Measurements from ENCODE around the gene PIRT. TPM values are rescaled to one million over a fixed set of nuclear protein-coding genes. Genes with fewer than 3 reads are reported as not detected.
"Not testable (repeated sequence)": the region's sequence is repeated elsewhere in the genome, so short reads cannot be mapped to it uniquely, and the experiment has no call there.

PIRT gene
- total RNA-seq, result not detected

DNA sequence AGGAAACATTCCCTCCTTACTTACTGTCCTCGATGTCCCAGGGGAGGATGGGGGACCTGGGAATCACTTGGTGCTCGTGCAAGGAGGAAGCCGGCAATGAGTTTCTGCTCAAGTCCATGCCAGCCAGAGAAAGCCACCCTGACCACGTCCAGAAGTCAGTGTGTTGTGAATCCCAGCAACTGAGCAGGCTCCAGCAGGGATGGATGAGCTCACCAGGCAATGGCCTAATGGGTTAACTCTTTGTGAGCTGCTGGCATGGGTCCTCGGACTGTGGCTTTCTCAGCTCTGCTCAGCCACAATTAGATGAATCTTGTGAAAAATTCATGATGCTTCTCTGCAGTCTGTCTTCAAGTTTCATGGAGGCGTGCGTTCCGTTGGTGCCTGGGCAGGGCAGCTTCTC, at the start of gene PIRT:
Gene PIRT (minus strand): TSS at position 167 of the 400 bp plus-strand sequence. CDS start 12,442 bp downstream, outside the sequence.
- POLR2A ChIA-PET, result no interaction called here
- CTCF ChIA-PET, result no interaction called here

DNA sequence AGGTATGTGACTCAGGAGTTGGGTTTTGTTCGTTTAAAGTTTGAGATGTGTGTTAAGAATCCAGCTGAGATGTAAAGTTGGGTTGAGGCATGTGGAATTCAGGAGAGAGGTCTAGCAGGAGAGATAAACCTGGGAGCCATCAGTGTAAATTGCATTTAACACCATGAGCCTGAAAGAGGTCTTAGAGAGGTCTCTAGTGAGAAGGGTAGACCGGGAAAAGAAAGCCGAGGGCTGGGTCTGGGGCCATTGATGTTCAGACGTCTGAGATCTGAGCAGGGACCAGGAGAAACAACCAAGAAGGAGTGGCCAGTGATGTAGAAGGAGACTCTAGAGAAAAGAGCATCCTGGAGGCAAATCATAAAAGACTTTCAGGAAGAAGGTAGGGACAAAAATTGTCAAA, 44.1 kb upstream of the PIRT start:
- ChIA-PET POLR2A (no interaction called here), CTCF (no interaction called here)

DNA sequence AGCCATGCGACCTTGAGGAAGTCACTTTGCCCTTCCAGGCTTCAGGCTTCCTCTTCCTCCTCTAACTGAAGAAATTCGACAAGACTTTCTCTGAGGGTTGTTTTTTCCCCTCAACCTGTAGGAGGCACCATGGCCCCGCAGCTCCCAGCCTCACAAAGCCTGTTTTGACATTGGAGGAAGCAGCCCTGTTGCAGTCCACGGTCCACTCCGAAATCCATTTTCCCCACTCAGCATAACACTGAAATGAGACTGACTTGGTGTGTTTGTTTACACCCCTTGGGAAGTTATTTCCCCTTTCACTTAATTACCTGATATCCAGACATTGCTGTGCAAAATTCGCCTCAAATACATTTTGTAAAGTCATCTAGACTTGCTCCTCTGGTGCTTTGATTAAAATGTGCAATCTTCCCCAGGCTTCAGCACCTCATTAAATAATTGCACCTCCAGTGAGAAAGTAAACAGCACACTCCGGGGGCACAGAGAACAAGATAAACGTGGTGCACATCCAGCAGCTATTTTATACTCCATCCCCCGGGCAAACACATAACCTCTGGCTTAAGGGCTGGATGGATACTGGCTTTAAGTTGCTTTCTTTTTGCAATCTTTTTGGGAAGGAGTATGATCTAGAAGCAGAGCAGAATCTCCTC, 41.4 kb upstream of the PIRT start:
- POLR2A ChIA-PET, result no interaction called here
- CTCF ChIA-PET, result no interaction called here

DNA sequence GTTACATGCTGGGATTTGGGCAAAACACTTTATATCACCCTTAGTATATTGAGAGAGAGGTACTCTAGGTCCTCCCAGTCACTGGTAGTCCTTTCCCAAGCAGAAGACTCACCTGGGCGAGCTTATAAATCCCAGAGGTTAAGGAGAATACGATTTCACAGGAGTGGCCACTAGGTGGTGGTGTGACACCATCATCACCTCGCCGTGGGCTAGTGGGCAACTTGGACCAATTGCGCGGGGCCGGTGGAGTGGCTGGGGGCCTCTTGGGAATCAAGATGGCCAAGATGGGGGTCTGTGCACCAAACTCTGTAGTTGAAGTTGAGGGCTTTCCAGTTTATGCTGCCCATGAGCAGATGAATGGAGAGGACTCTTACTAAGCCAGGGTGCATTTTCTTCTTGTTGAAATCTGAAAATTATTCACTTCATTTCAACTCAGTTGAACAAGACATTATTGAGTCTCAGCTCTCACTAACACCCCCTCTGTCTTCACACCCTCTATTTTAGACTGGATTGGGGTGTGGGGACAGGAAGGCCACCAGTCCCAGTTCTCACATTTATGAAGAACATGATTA, 38.2 kb upstream of the PIRT start:
- POLR2A ChIA-PET, result no interaction called here

DNA sequence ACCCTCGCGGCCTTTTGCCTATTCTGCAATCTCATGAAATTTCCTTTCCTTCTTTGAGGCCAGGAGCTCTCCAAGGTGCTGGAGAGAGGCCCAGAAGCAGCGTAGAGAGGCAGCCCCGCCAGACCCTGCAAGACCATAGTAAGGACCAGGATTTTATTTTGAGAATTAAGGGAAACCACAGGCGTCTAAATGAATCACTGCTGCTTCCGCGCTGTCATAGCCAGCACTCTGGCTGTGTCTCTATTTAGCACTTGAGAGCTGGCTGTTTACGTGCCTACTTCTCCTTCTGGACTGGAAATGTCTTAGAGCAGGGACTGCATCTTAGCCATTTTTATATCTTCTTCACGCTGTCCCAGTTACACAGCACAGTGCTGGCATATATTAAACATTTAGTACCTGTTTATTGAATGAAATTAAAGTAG, 37.6 kb upstream of the PIRT start:
- ChIA-PET CTCF (interaction anchor here (0.6 to 0.9 kb wide), 2 partner anchors 13 to 730 kb away, joined by 3 read pairs; no protein-coding TSS in a partner anchor), POLR2A (no interaction called here)

More for the DNA sequence above, 38.2 kb upstream of the PIRT start:
- CTCF ChIA-PET, result interaction anchor here (0.6 to 0.9 kb wide), 2 partner anchors 12 to 729 kb away, joined by 3 read pairs; no protein-coding TSS in a partner anchor

DNA sequence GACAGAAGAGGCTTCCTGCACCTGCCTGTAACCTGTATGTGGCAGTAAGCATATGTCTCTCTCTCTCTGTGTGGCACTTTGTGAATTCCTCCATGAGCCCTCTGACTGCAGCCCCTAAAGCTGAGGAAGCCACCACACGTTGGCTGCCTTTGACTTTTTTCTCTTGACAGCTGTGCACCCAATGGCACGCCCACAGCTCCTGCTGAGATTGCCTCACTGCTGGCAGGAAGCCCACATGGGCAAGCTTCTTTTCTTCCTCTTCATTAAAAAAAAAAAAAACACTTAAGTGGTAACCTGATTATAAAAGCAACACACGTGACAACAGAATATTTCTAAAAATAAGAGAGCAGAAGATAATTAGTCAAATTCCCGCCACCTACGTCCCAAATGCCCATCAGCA, 34.0 kb upstream of the PIRT start:
- POLR2A ChIA-PET, result no interaction called here
- CTCF ChIA-PET, result no interaction called here

DNA sequence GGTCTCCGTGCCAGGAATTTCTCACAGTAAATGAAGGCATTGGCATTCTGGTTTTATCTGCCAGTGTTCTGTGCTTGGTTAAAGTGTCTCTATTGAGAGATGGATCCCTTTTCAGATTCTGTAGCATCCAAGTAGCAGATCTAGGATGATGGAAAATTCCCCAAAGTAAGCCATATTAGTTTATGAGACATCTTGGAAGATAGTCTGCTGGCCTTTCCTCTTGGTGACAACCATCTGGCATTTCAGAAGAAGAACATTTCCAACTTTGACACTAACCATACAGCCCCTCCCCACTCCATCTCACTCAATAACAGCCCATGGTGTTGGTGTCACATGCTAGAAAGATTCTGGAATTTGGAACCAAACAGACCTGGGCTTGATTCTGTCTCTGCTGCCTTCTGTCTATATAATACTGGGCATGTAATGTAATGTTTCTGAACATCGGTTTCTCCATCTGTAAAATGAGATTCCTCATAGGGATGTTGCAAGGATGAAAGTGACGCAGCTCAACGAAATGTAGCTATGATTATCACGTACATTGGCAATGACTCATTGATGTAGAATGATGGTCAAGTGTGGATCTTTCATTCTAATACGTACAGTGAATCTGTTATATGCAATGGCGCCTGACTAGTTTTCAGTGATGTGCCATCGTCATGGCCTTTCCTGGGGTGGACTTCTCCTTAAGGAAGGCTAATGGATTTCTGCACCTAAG, 32.6 kb upstream of the PIRT start:
- ChIA-PET CTCF (no interaction called here), POLR2A (no interaction called here)

DNA sequence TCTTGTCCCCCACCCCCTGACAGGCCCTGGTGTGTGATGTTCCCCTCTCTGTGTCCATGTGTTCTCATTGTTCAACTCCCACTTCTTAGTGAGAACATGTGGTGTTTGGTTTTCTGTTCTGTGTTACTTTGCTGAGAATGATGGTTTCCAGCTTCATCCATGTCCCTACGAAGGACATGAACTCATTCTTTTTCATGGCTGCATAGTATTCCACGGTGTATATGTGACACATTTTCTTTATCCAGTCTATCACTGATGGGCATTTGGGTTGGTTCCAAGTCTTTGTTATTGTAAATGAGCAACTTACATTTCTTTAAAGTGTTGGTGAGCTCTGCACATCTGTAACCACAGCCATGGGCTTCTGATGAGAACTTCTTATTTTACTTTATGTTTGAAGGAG, 30.9 kb upstream of the PIRT start:
- POLR2A ChIA-PET, result not testable (repeated sequence)
- CTCF ChIA-PET, result interaction anchor here (0.5 kb wide), 1 partner anchor 1975 kb away, joined by 5 read pairs; no protein-coding TSS in a partner anchor

DNA sequence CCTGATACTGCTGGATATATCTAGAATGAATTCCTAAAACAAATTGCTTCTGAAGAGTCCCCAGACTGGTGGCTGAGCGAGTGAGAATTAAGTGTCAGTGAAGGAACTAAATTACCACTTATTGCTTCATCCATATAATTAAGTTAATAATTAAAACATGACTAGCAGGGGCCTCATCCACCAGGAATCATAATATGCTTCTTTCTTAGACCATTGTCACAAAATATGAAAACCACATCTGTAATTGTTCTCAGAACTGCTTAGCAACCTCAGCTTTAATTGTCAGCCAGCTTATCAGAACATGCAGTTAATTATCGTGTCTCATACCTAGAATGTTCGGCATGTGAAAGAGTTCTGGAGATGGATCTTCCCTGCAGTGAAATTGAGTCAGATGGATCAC, 21.2 kb upstream of the PIRT start:
- ChIA-PET CTCF (no interaction called here), POLR2A (no interaction called here)

DNA sequence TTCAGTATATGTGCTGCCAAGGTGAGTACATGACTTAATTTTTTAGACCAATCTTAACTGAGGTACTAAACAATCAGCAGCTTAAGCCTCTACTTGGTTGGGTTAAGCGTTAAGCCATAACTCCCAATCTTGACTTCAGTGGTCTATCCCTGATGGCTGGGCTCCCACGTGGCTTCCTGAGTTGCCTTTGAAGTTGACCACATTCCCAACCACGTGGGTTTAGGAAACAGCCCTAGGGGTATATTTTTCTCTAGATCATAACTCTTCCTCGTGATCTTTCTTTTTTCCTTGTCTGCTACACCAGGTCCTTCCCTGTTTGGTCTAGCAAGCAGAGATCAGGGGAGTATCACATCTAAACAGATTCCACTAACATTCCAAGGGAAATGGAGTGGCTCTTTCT, 20.1 kb upstream of the PIRT start:
- ChIA-PET POLR2A (no interaction called here), CTCF (no interaction called here)

DNA sequence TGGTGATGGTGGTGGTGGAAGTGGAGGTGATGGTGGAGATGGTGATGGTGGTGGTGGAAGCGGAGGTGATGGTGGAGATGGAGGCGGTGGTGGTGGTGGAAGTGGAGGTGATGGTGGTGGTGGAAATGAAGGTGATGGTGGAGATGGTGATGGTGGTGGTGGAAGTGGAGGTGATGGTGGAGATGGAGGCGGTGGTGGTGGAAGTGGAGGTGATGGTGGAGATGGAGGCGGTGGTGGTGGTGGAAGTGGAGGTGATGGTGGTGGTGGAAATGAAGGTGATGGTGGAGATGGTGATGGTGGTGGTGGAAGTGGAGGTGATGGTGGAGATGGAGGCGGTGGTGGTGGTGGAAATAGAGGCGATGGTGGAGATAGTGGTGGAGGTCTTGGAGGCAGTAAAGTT, 8.7 kb upstream of the PIRT start:
- POLR2A ChIA-PET, result not testable (repeated sequence)
- CTCF ChIA-PET, result interaction anchor here (1.0 kb wide), 1 partner anchor 8 kb away, joined by 6 read pairs; no protein-coding TSS in a partner anchor

DNA sequence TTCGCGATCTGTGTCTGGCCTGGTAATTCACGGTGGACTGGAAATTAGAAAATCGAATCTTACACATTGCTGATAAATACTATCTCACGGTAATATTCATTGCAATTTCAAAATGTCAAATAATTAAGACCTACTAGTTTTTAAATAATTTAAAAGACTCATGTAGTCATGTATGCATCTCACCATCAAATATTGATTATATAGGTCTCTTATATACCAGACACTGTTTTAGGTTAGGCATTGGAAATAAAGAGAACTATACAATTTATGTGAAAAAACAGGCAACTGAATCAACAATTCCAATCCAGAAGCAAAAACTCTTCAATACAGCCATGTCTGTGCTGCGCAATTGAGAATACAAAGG, 7.5 kb upstream of the PIRT start:
- POLR2A ChIA-PET, result no interaction called here
- CTCF ChIA-PET, result interaction anchor here (0.6 to 2.3 kb wide), 9 partner anchors 9 to 351 kb away, joined by 3 to 15 read pairs (median 4); no protein-coding TSS in a partner anchor

DNA sequence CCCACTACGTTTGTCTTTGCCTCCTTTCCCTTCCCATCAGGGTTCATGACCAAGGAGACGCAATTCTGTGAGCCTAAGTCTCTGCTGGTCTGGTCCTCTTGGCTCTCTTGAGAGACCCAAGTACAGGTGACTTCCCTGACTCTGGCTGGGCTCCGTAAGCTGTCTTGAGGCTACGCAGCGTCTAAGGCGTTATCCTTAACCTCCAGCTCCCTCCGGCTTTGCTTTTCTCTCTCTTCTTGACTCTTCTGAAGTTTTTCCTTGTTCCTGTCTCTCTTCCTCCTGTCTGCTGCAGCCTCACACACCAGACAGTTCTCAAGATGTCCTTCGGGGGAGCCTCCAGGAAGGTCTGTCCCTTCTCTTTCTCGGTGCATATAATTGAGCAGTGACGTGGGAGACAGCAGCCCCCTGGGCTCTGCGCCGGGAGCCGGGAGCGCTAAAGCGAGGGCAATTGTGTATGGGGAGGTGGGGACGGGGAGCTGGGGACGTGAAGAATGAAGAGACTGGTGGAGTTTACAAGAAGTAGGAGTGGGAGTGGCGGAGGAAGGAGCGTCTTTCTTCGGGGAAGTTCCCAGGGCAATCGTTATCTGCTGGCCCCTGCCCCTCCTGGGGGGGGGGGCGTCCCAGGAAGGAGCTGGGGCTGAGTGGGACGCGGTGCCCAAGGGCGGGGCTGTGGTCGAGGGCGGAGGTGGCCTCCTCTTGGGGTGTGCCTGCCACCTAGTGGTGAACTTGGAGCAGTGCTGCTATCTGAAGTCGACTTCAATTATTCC, 6.9 kb upstream of the PIRT start:
- ChIA-PET CTCF (interaction anchor here (0.6 to 2.3 kb wide), 7 partner anchors 77 to 226 kb away, joined by 3 to 15 read pairs (median 4); no protein-coding TSS in a partner anchor), POLR2A (no interaction called here)

DNA sequence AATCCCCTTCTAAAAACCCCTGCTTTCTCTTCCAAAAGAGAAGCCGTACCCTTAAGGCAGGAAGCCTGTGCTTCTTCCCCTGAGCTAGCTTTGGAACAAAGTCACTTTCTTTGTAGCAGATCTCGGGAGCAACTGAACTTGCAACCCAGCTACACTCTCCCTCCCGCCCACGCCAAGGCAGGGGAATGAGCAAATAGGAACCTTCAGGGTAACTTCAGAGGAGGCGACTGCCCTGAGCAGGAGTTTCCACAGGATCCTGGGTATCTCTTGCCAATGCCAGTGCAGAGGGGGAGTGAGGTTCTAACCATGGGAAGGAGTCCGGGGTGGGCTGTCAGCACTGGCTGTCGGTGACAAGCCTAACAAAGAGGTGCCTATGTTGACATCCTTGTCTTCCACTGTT, 5.9 kb upstream of the PIRT start:
- POLR2A ChIA-PET, result no interaction called here
- CTCF ChIA-PET, result interaction anchor here (0.9 kb wide), 1 partner anchor 76 kb away, joined by 3 read pairs; no protein-coding TSS in a partner anchor

DNA sequence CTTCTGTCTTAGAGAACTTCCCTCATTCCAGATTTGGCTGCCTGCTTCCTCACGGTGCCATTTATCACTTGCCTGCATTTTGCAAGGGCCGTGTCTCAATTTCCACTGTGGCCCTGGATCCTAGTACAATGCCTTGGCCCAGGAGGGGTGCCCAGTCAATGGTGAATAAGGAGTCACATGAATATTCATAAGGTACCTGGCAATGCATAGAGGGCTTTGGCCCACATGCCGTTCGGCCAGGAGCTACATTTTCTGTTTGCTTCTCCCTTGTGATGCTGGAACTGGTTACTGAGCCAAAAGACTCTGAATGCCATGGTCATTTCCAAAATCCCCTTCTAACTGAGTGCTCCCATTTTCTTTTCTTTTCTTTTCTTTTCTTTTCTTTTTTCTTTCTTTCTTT, 4.8 kb upstream of the PIRT start:
- CTCF ChIA-PET, result no interaction called here

DNA sequence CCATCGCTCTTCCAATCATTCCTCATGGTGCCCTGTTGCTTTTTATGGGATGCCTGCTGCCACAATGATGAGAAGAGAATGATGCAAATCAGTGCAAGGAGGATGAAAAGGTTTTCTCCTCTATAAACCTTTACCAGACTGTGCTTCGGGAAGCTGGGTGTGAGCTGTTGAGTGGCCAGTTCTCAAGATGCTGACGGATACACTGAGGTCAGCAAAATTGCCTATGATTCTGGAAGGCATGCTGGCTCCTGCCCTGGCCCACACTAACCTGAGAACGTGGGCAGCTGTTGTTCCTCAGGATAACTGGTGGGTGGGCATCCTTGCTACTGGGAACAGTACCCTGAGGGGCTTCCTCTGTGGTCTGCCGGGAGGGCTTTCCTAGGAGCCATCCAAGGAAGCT, 795 bp upstream of the PIRT start:
- CTCF ChIA-PET, result no interaction called here
- POLR2A ChIA-PET, result no interaction called here

More for the DNA sequence above, 4.8 kb upstream of the PIRT start:
- POLR2A ChIA-PET, result no interaction called here

DNA sequence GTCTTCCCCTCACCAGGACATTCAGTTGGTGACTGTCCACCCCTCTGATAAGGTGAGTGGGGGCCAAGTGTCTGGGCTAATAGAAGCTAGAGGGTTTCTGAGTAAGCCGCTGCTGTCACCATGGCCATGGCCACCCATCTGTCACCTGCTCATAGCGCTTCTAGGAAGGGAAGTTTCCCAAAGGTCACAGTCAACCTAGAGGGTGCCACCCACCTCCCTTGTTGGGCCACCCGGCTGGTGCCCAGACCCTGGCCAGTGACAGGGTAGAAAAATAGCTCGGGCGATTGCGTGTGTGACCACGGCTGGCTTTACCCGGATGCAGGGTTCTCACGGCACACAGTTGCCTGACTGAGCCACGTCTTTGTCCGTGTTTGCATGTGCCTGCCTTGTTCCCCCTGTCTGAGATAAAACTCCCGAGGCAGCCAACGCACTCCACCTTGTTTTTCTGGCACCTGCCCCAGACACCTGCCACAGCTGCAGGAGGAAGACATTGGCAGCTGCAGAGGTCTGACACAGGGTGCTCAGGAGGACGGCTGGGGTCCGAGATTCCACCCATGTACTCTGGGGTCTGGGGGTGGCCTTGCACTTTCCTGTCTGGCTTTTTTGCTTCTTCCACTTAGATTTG, 809 bp downstream of the PIRT start:
- ChIA-PET CTCF (no interaction called here), POLR2A (no interaction called here)

DNA sequence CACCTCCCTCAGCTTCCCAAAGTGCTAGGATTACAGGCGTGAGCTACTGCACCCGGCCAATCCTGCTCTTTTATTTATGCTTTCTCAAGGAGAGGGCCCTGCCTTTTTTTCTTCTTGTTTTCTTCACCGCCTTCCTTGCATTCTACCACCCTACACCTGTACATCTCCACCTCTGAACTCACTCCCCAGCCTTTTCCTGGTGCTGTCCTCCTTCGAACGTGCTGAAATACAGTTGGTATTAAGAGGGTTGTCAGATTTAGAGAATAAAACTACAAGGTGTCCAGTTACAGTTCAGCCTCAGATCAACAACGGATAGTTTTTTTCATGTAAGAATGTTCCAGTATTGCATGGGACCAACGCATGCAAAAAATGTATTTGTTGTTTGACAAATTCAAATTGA, 1.7 kb downstream of the PIRT start:
- POLR2A ChIA-PET, result no interaction called here
- CTCF ChIA-PET, result interaction anchor here (0.7 kb wide), 1 partner anchor 186 kb away, joined by 3 read pairs; no protein-coding TSS in a partner anchor

DNA sequence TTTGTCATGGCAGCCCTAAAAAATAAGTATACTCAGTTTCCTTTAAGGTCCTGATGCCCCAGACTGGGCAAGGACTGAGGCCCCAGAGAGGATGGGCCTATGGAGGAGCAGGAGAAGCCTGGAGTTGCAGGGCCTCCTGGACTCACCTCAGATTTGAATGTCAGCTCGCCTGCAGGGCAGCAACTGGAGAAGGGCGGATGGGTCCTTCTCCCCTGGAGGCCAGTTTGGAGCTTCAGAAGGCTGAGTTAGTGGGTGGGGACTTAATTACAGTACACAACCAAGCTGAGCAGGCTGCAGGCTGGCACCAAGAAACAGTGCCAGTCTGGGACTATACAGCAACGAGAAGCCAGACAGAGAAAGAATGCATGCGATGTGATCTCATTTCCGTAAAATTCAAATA, 6.2 kb downstream of the PIRT start:
- CTCF ChIA-PET, result no interaction called here

More for the DNA sequence above, 6.2 kb downstream of the PIRT start:
- POLR2A ChIA-PET, result no interaction called here
